Chondrocyte (in vitro differentiated cells): Measurements from ENCODE around the gene LMAN2. TPM values are rescaled to one million over a fixed set of nuclear protein-coding genes. Genes with fewer than 3 reads are reported as not detected.

Source experiments
- DNase-seq: peaks from one replicate; pipeline ENCODE4 v3.0.0; 2021; ENCODE audit warnings: mixed read lengths, low spot score
- H3K27ac Mint-ChIP-seq: one replicate; pipeline ENCODE4 v1.8.0; 2021; ENCODE audit warnings: mild to moderate bottlenecking, moderate library complexity, mixed read lengths; ENCODE audit not compliant: unreplicated experiment
- H3K27me3 Mint-ChIP-seq: 2 replicates; pipeline ENCODE4 v1.8.0; 2021; ENCODE audit warnings: low read depth, mixed read lengths
- H3K36me3 Mint-ChIP-seq: 2 replicates; pipeline ENCODE4 v1.8.0; 2021; ENCODE audit warnings: low read depth, mixed read lengths
- H3K4me1 Mint-ChIP-seq: 2 replicates; pipeline ENCODE4 v1.8.0; 2021; ENCODE audit warnings: low read depth, mild to moderate bottlenecking, mixed read lengths
- H3K4me3 Mint-ChIP-seq: one replicate; pipeline ENCODE4 v1.8.0; 2021; ENCODE audit warnings: mild to moderate bottlenecking, moderate library complexity, mixed read lengths; ENCODE audit not compliant: unreplicated experiment
- H3K9me3 Mint-ChIP-seq: 2 replicates; pipeline ENCODE4 v1.8.0; 2021; ENCODE audit warnings: low read depth, mixed read lengths
- CTCF ChIP-seq: fragments of 200-600 bp; sonication (generic); IDR thresholded peaks from 2 replicates; pipeline ENCODE4 v1.5.0; 2021; ENCODE audit warnings: antibody characterized with exemption, mild to moderate bottlenecking, moderate library complexity
- total RNA-seq: library from RNA; stranded (reverse); gene quantifications from 3 replicates; pipeline ENCODE4 v1.2.1, GENCODE V29; 2021

LMAN2 gene
- total RNA-seq, 1 donor from 2014 or later: 83.4 TPM

- H3K27ac Mint-ChIP-seq: peak overlapping the region; percentile 94
- no peak for DNase-seq
- H3K9me3 Mint-ChIP-seq: no peaks in the 10 kb centered on the region
- TF ChIP-seq CTCF: peak; percentile 61
- H3K4me1 Mint-ChIP-seq: peaks cover 47% of the 10 kb centered on the region
- no peak overlapping the region for H3K4me3 Mint-ChIP-seq
- peaks cover 5% of the 10 kb centered on the region for H3K36me3 Mint-ChIP-seq
- no peaks in the 10 kb centered on the region for H3K27me3 Mint-ChIP-seq
Observed at GRCh38 chr5:177300236-177300880, 51.1 kb downstream of the LMAN2 start.

DNA sequence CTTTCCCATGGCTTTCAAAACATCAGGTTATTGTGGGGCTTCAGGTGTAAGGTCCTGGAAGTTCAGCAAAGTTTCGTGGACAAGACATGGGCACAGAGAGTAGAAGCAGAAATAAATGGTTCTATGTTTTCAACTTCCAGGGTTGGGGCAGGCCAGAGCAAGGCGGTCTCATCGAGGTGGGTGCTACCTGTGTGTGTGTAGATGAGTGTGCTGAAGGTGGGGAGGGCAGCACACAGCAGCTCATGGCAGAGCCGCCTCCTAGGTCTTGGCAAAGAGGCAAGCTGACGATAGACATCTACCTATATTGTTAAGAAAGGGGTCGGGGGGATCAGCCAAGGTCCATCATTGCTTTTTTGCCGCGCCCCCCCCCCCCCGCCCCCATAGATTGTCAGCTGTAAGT lies 51.8 kb downstream of the LMAN2 start:
- DNase-seq: no peak
- H3K9me3 Mint-ChIP-seq: no peaks in the 10 kb centered on the region
- no peak for TF ChIP-seq CTCF
- H3K36me3 Mint-ChIP-seq: peaks cover 3% of the 10 kb centered on the region
- no peak overlapping the region for H3K4me3 Mint-ChIP-seq
- H3K4me1 Mint-ChIP-seq: peaks cover 40% of the 10 kb centered on the region
- H3K27ac Mint-ChIP-seq: peak overlapping the region; percentile 41
- no peaks in the 10 kb centered on the region for H3K27me3 Mint-ChIP-seq

DNA sequence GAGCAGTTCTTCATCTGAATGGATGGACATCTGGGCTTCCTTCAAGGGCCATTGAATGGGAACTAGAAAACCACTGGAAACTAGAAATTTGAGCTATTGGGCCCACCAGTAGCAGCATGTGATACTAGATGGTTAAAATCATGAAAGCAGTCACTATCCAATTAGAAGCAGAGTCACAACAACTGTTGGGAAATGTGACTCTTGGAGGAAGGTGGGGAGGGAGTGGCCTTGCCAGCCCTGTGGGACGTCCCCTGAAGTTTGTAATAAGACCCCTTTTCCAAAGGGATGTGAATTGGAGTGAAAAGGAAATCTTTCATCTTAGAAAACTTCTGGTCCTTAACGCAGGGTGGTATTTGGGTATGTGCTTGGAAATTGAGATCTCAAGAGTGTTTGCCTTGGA lies 53.5 kb downstream of the LMAN2 start:
- TF ChIP-seq CTCF: no peak
- Mint-ChIP-seq H3K4me1 (peaks cover 32% of the 10 kb centered on the region), H3K4me3 (no peak overlapping the region), H3K36me3 (peaks cover 12% of the 10 kb centered on the region), H3K9me3 (no peaks in the 10 kb centered on the region), H3K27ac (no peak overlapping the region), H3K27me3 (no peaks in the 10 kb centered on the region)
- no peak for DNase-seq

DNA sequence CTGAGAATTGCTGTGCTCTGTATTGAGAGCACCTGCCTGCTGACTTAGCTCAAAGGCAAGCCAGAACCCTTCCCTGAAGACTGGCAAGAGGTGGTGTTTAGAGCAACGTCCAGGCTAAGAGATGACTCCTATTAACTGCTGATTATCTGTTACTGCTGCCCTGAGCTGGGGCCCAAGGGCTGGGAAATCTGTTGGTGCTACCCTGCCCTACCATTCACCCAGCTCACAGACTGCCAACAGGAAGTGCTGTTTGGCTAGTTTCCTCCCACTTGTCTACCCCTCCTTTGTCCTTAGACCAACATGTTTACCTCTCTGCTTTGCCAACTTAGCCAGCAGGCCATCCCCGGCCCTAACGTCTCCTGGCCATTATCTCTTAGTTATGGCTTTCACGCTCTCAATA lies 54.9 kb downstream of the LMAN2 start:
- no peaks in the 10 kb centered on the region for H3K27me3 Mint-ChIP-seq
- H3K36me3 Mint-ChIP-seq: peaks cover 19% of the 10 kb centered on the region
- TF ChIP-seq CTCF: no peak
- no peak overlapping the region for H3K4me3 Mint-ChIP-seq
- H3K9me3 Mint-ChIP-seq: no peaks in the 10 kb centered on the region
- H3K27ac Mint-ChIP-seq: peak overlapping the region; percentile 27
- DNase-seq: no peak
- H3K4me1 Mint-ChIP-seq: peaks cover 21% of the 10 kb centered on the region

GRCh38 chr5:177295924-177296323 lies 55.5 kb downstream of the LMAN2 start:
- Mint-ChIP-seq H3K27me3 (no peaks in the 10 kb centered on the region), H3K27ac (no peak overlapping the region), H3K4me3 (no peak overlapping the region), H3K9me3 (no peaks in the 10 kb centered on the region), H3K4me1 (peaks cover 16% of the 10 kb centered on the region), H3K36me3 (peaks cover 20% of the 10 kb centered on the region)
- DNase-seq: no peak
- no peak for TF ChIP-seq CTCF
